Keratinocyte (primary cell): ENCODE data around the gene C19orf47.

Source experiments
- CTCF ChIP-seq, 3 experiments: IDR thresholded peaks in 1 of 3; conservative IDR thresholded peaks in 1 of 3; optimal IDR thresholded peaks in 1 of 3; 2 replicates in 2 of 3; 3 replicates in 1 of 3; pipeline versions ENCODE3 to v1.5.1; 2011; ENCODE audit warnings: low read length in 3 of 3, mild to moderate bottlenecking in 3 of 3, moderate library complexity in 2 of 3, control low read depth in 1 of 3, inconsistent platforms in 1 of 3; ENCODE audit not compliant: insufficient read depth in 2 of 3; ENCODE audit errors: extremely low read depth in 1 of 3
- EZH2 ChIP-seq: IDR thresholded peaks from one replicate; pipeline ENCODE4 v1.6.1; 2012; ENCODE audit warnings: inconsistent platforms, mild to moderate bottlenecking, low read length, moderate library complexity

GRCh38 chr19:40302224-40303011 is 45.8 kb downstream of the C19orf47 start:
- TF ChIP-seq CTCF (optimal IDR thresholded peaks at IDR 0.05 in 1 of 3, IDR thresholded peaks at IDR 0.05 in 1 of 3, conservative IDR thresholded peaks at IDR 0.05 in 1 of 3; ENCODE audit: extremely low read depth in 1 of 3, insufficient read depth in 2 of 3, low read length in 3 of 3): no peak
- no peak for TF ChIP-seq EZH2
